GM18909 (cell line): ENCODE measurements around the gene MC3R.
A peak's percentile ranks its signal among the peaks of the same experiment; 100 is the strongest.

Experiments
- ATAC-seq: cut with Tn5 transposase; IDR thresholded peaks from one replicate; pipeline ENCODE4 v1.9.1; 2021; ENCODE audit warnings: mild to moderate bottlenecking; ENCODE audit not compliant: unreplicated experiment, poor library complexity

MC3R gene

GRCh38 chr20:56249244-56249955, 868 bp downstream of the MC3R start:
- ATAC-seq, result peak; percentile 59

- ATAC-seq, result no peak
These were observed 1.4 kb downstream of the MC3R start for GRCh38 chr20:56249956-56250355.

GRCh38 chr20:56257604-56258003, 9.1 kb downstream of the MC3R start:
- ATAC-seq, result no peak

GRCh38 chr20:56259948-56260347, 11.4 kb downstream of the MC3R start:
- no peak for ATAC-seq

GRCh38 chr20:56268536-56268935, 20.0 kb downstream of the MC3R start:
- ATAC-seq, result no peak

- no peak for ATAC-seq
These were observed 23.4 kb downstream of the MC3R start for GRCh38 chr20:56271974-56272373.

DNA sequence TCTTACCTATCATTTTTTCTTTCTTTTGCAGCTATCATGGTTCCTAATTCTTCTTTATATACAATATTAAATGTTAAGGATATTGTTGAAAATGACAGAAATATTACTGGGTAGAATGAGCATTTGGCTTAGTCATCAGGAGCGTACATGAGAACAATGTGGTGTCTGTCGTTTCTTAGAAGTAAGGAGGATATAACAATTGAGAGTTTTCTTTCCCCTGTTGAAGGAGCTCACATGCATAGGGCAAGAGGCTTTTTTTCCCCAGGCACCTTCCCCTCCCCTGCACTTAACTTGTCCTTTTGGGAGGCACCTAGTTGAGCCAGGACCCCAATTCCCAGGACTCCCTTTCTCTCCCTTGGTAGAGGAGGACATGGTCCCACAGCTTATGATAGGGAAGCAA, 25.0 kb downstream of the MC3R start:
- no peak for ATAC-seq

DNA sequence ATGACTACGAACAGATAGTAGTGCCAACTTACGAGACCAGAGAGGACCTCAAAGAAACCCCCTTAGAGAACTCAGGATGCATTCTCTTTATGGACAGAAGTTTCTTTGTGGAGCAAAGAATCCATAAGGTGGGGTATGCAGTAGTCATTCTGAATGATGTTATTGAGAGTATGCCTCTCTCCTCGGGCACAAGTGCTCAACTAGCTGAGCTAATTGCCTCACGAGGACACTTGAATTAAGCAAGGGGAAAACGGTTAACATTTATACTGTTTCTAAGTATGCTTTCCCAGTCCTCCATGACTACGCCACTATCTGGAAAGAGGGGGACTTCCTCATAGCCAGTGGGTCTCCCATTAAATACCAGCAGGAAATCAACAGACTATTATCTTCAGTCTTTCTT, 25.6 kb downstream of the MC3R start:
- ATAC-seq, result no peak

DNA sequence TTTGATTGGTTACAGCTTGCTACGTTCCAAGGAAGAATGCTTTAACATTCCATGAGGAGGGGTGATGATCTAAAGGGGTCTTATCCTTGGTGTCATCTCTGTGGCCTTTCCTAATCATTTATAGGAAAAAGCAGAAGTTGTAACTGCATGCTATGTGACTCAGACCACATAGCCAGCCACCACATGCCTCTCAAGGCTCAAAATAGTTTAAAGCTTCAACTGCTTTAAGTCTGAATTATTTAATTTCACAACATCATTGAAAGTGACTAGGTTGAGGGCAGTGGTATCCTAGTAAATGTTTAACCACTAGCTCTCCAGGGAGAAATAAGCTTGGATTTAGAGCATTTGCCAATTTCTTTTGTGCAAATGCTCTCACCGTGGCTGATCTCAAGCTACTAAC, 29.7 kb downstream of the MC3R start:
- no peak for ATAC-seq

DNA sequence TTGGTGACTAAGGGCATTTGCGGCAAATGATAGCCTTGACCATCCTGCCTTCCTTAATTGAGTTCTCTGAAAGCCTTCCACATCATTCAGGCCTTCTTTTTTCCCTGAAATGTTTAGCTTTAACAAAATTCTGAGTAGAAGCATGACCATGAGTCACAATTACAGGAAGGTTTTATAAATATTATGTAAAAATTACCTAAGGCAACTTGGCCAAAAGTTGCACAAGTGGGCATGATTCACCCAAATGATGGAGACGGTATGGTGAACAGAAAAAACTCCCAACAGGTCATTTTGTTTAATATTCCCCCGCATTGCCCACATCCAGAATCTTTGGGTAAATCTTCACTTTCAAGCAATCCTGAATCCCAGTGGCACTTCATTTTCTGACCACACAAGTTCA, 37.0 kb downstream of the MC3R start:
- no peak for ATAC-seq

DNA sequence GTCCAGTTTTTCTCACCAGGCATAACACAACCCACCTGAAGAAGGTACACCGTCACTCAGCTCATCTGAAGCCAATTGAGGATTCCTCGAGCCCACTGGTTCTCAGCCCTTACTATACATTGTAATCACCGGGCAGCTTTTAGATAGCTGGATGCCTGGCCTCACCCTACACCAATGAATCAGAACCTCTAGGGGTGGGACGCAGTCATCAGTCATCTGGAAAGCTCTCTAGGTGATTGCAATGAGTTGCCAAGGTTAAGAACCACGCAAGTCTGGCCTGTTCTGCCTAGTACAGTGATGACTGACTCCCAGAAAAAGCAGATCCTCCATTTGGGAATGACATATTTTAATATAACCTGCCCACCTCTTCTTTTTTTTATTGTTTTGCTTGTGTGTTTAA, 41.1 kb downstream of the MC3R start:
- ATAC-seq, result no peak

- no peak for ATAC-seq
These were observed 50.8 kb downstream of the MC3R start for GRCh38 chr20:56299362-56299761.
